GM19395 (cell line): ENCODE data around the gene C5.
A peak's percentile ranks its signal among the peaks of the same experiment; 100 is the strongest.
"Not testable (repeated sequence)": the region's sequence is repeated elsewhere in the genome, so short reads cannot be mapped to it uniquely, and the experiment has no call there.

Experiments
- ATAC-seq: cut with Tn5 transposase; IDR thresholded peaks from one replicate; pipeline ENCODE4 v1.9.1; 2021; ENCODE audit warnings: mild to moderate bottlenecking, moderate library complexity; ENCODE audit not compliant: unreplicated experiment

Gene C5

DNA sequence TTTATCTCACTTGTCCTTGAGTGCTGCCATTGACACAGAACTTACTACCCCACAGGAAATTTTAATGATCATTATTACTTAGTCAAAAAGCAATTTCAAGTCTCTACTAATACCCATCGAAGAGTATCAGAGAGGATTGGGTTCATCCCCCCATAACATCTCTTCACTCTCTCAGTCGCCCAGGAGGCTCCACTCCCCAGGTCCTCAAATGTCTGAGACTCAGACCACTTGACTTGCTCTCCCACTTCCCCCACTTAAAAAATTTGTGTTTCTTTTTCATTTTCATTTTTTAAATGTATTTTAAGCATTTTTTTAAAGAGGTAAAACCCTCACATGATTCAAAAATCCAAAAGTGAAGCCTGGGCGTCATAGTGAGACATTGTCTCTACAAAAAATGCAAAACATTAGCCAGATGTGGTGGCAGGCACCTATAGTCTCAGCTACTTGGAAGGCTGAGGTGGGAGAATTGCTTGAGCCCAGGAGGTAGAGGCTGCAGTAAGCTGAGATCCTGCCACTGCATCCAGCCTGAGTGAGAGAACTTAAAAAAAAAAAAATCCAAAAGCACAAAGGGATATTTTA lies 66.7 kb downstream of the C5 start:
- peak; percentile 73 for ATAC-seq

DNA sequence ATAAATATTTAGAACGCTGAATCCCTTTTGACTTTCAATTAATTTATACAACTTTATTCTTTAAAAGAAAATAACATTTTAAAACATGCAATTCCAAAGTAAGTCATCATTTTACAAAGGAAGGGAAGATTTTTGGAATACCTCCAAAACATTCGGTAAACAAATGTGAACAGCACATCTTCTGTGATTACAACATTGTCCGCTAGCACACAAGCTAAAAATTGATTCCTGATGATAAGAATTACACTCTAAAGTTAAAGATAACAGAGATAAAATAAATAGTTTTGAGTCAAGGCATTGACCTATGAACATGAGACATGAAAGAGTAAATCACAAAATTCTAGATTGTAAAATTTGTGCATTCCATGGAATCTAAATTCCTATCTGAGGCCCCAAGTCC lies 67.2 kb downstream of the C5 start:
- no peak for ATAC-seq

DNA sequence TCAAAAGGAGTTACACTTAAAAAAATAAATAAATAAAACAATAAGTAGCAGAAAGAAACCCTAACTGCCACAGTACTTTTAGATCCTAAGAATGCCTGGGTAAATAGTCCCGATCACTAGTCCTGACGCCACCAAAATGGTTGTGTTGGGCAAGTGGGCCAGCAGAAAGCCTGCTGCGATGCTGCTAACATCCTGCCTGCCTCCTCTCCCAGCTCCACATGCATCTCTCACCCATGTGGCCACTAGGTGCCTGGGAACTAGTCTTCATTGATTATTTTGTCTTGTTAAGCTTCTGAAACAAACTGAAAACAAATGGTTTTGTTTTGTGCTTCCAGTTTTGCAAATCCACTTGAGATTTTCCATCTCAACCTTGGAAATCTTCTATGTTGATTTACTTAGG lies 69.1 kb downstream of the C5 start:
- no peak for ATAC-seq

DNA sequence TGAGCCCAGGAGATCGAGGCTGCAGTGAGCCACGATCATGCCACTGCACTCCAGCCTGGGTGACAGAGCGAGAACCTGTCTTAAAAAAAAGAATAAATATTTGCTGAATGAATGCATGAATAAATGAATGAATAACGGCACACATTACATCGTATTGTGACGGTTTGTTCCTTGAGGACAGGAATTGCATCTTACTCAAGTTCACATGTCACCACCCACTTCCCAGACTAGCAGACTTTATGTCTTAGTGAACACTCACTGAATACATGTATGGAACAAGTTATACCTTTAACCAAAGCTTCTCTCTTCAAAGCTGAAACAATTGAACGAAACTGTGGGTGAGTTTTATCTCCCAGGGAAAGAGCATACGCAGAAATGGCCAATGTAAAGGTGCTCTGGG lies 70.3 kb downstream of the C5 start:
- ATAC-seq = no peak

DNA sequence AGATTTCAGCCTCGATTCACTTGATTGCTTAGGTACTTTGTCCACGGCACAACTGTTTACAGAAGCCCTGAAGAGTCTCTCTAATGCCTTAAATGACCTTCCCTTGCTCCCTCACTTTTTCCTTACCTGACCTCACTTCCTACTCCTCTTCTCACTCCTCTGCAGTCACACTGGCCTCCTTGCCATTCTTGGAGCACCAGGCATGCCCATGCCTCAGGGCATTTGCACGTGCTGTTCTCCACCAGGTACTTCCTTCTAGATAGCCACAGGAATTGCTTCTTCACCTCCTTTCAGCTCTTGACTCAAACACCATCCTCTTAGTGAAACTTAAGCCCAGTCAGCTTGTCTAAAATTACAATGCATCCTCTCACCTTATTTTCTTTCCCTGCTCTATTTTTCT lies 71.1 kb downstream of the C5 start:
- no peak for ATAC-seq

DNA sequence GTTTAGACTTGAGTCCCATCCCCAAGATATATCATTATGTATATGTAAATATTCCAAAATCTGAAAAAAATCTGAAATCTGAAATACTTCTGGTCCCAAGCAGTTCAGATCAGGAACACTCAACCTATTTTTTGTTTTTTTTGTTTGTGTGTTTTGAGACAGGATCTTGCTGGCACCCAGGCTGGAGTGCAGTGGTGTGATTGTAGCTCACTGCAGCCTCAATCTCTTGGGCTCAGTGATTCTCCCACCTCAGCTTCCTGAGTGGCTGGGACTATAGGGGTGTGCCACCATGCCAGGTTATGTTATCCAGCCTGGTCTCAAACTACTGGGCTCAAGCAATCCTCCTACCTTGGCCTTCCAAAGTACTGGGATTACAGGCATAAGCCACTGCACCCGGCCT lies 72.8 kb downstream of the C5 start:
- ATAC-seq = no peak

DNA sequence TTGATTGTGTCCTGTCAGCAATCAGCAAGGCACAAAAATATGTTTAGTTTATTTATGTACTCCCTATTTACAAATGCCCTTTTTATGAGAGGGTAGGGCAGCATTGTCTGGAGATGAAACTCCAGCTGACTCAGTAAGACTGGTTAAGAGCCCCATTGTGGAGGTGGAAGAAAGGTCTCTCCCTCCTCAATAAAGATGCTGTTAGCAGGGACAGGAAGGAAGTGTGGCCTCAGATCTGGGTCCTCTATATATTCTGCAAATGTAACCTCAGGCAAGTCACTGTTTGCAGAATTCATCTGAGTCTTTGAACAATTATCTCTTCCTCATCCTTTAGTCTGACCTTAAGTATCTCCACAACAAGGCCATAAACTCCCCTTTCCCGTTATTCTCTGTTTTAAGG lies 75.2 kb downstream of the C5 start:
- no peak for ATAC-seq

DNA sequence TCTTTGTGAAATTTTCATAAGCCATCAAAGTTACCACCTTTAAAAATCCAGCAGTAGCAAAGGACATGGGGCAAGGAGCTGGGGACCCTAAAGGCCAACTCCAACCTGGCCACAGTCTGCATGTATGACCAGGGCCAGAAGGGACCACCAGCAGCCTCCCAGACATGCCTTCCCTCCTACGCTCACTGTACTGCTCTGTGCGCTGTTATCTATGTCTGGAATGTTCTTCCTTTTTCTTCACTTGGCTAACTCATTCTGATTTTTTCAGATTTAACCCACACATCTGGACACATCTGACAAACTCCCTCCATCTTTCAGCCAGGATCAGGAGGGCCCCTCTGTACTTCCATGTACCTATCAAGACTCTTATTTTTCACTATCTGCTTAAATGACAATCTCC lies 75.9 kb downstream of the C5 start:
- ATAC-seq = no peak

DNA sequence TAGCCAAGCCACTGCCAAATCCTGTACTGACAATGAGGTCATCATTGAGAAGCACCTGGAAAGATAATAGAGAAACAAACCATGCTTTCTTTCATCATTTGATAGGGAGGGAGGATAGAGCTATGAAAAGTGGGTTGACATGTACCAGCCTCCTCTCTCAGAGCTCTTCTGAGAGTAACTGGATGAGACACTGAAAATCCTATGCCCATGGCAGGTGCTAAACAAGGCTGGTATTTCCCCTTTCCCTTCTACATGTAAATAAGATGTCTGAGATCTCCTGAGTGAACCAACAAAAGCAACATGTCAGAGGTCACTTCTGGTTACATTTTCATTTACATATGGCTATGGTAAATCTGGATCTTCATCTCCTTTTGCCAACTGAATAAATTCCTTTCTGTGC lies 78.1 kb downstream of the C5 start:
- no peak for ATAC-seq

DNA sequence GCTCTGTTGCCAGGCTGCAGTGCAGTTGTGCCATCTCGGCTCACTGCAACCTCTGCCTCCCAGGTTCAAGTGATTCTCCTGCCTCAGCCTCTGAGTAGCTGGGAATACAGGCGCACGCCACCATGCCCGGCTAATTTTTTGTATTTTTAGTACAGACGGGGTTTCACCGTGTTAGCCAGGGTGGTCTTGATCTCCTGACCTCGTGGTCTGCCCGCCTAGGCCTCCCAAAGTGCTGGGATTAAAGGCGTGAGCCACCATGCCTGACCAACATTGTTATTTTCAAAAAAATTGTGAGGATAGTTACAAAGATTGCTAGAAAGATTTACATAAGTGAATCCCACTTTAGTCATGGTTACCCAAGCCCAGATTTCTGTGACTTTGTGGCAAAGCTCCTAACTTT lies 78.6 kb downstream of the C5 start:
- ATAC-seq = not testable (repeated sequence)

DNA sequence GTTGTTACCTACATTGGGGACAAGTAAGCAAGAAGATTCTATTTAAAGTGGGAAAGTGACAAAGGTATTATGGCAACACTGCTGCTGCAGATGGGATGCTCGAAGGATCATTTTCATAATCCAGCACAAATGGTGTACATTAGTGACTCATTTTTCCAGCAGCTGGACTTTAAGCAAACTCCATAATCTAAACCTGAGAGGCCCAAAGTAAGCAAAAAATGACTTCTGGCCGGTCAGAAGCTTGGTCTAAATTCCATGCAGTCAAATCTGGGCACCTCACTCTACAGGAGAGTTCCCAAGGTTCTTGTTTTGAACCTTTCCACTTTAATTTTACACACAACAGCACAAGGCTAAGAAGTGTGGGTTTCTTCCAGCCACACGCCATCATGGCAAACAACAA lies 79.8 kb downstream of the C5 start:
- no peak for ATAC-seq

DNA sequence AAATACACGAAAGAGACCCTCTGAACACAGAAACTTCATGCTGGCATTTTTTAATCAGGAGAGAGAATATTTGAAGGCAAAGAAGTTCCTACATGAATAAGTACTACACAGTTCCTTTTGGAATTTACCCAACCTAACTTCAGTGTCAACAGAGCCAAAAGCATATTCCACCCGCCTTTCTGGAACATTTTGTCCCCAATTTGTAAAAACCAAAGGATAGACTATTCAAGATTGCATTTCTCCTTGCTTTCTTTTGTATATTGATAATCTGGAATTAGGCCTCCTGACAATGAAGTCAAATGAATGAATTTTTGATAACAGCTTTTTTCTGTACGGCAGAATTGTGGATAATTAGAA lies 84.1 kb downstream of the C5 start:
- ATAC-seq = no peak

DNA sequence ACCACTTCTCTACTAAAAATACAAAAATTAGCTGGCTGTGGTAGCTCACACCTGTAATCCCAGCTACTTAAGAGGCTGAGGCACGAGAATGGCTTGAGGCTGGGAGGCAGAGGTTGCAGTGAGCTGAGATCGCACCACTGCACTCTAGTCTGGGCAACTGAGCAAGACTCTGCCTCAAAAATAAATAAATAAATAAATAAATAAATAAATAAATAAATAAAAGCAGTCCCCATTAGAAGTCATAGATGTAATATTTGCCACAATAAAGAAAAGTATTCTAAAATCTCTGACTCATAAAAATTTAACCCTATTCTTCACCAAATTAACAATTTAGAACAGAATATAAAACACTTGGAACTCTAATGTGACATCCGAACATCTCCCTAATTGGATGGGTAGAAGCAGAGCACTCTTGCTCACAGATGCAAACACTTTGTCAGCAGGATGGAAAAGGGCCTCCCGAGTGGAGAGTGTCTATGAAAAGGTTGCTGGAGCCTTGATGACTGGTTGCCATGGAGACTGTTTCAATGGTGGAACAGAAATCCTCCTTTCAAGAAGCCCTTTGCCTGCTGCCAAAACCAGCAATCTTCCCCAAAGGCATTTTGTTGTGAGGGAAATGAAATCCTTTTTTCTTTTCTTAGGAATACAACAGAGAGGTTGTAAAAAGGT lies 84.6 kb downstream of the C5 start:
- ATAC-seq = no peak

DNA sequence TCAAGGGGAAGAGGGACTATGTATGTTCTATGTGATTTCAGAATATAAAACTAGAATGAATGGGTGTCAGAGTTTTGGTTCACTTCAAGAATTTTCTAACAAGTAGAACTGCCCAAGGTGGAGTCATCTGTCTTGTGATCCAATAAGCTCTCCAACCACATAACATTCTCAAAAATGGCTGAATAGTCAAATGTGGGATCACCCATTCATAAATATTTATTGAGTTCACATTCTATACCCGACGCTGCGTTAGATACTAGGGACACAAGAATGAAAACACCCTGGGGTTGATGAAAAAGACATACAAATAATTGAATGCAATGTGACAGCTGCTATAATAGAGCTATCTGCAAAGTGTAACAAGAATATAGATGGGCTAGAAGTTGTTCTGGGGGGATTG lies 88.1 kb downstream of the C5 start:
- no peak for ATAC-seq

DNA sequence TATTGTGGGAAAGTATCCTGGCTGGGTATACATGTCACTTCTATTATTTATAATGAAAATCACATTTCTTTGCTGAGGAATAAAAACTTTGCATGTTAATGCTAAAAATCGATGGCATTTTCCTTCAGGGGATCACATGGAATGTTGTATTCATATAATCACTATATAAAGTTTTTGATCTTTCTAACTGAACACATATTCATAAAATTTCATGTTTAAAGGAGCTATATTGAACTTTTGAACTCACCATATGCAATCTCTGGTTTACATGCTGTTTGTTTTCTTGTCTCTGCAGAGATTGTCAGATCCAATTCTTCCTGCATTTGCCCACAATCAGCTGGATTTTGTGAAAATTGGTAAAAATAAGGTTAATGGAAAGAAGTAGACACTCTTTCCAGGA lies 90.1 kb downstream of the C5 start:
- no peak for ATAC-seq

DNA sequence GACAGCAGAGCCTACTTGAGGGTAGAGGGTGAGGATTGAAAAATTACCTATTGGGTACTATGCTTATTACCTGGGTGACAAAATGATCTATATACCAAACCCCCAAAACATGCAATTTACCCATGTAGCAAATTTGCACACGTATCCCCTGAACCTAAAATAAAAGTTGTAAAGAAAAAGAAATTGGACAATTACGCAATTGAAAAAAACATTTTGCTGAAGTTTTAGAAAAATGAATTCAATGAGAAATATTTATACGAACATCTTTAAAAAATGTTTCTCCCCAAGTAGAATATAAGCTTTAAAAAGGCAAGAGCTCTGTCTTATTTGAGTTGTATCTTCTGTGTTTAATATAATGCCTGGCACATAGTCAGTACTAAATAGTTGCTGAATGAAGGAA lies 93.2 kb downstream of the C5 start:
- no peak for ATAC-seq

DNA sequence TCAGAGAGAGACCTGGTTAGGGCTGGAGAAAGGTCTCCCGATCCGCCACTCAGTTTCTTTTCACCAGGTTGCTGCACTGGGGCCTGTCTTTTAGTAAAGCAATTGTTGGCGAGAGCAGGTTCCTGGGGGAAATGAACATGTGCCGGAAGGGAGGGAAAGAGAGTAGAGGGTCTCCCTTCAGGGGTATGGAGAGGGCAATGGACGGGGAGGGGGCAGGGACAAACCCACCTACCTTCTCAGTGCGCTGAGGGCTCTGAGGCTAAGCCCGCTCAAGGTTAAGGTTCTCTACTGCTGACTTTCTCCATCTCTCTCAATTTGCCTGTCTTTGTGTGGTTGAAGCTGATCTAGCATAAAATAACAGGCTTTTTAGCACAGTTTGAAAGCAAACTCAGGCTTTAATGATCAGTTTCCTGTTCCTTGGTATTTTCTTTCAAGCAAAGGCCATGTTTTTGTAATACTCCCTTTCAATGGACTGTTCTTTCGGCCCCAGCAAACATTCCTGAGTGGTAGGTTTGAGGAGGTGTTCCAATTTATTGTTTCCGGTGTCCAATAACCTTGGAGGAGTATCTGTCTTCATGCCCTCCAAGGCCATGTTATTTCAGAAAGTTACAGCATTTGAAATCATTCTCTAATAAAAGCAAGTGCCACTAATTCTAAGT lies 98.0 kb downstream of the C5 start:
- ATAC-seq = no peak

DNA sequence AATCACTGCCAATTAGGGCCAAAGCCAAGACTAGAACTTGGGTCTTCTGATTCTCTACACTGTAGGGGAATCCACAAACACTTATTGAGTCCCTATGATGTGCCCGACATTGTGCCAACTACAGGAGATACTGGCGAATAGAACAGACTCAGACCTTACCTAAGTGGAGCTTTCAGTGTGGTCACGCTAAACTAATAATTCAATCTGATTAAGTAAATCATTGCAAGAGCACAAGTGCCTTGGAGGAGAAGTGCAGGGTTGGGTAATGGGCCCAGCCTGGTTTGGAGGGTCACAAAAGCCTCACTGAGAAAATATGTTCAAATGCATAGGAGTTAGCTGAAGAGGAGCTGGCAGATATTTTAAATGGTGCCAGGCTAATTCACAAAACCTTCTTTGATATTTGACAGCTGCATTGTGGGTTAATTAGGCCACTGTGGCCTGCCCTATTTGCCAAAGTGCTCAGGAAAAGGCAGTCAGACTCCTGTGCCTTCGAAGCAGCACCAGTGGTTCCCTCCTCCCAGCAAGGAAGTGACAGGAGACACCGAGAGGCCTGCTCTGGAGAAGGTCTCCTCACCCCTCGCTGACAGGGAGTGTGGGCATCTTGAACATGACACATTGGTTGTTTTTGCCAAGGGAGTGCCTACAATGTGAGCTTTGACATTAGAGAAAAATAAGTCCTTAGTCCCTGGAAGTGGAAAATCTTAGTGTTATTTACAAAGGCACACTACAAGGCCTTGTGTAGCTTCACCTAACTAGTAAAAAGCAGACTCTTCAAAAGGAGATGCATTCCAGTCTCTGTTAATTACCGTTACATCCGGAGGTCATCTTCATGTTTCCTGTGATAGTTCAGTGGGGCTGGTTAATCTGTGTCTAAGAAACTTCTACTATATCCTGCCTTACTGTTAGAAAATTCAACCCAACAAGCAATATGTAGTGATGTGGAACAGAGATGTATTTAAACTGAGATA lies 99.4 kb downstream of the C5 start:
- no peak for ATAC-seq

DNA sequence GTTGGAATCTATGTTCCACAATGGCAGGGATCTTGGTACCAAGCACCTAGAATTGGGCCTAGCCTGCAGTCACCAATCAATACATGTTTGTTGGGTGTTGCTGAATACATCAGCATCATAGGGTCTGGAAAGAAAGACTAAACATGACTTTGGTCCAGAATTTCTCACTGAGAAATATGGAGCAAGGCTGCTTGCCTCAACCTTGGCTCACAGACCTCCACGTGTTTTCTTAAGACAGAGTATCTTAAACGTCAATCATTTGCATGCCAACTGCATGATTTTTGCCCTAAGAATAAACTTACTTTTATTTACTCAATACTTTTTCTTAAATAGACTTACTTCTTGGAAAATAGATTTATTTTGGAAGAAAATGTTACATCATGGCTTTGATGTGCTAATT lies 100.8 kb downstream of the C5 start:
- no peak for ATAC-seq

DNA sequence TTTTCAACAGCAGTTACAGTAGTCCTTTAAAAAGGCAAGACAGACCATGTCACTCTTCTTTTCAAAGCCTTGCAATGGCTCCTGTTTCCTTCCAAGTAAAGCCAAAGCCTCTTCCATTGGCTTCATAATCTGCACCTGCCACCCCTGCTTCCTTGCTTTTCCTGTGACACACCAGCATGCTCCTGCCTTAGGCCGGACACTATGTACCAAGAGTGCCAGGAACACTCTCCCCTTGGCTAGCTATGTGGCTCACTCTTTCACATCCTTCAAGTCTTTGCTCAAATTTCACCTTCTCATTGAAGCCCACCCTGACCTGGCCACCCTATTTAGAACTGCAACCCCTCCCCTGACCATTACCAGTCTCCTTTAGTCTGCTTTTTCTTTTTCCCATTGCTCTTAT lies 101.3 kb downstream of the C5 start:
- ATAC-seq = no peak

DNA sequence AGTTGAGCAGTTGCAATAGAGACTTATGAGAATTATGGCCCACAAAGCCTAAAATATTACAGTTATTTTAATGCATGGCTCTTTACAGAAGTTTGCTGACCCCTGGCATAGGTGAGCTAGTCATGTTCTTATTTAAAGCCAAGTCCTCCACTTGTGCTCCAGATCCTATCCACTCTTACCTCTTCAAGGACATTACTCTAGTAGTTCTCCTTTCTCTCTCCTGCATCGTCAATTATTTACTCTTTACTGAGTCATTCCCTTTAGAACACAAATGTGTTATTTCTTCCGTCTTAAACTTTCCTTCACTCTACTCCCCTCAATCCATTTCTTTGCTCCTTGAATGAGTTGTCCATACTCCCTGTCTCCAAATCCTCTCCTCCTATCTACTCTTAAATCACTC lies 102.9 kb downstream of the C5 start:
- ATAC-seq = no peak

DNA sequence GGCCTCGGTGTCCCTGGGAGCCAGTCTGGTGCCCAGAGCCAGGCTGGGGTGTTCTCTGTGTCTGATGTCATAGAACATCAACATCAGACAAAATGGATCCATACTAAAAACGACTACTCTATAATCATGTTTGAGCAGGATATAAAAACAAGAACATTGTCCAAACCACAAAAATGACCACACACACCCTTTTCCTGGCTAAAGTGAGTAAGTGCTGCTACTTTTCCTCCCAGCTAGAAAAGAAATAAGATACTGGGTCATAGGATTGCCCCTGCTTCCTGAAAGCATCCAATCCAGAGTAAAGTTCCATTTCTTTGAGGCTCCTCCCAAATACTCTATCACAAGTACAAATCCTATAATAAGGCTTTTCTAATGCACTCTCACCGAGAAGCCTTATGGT lies 103.8 kb downstream of the C5 start:
- ATAC-seq = no peak
